Stimulated activated CD8-positive, alpha-beta memory T cell treated with anti-CD3 and anti-CD28 coated beads, Interleukin-15, amount 100 ng/mL, for 48 hours (primary cell): ENCODE measurements around the gene TSPOAP1.

Experiments used
- DNase-seq, 2 donors: peaks; one replicate each; pipeline ENCODE4 v3.0.0-alpha.2; 2020; ENCODE audit warnings: low read depth in 2 of 2

TSPOAP1 gene

GRCh38 chr17:58339755-58340404 lies 11.3 kb upstream of the TSPOAP1 start:
- no peak for DNase-seq

GRCh38 chr17:58338841-58339754 lies 10.5 kb upstream of the TSPOAP1 start:
- peak; percentile 80 to 85 for DNase-seq

GRCh38 chr17:58338454-58338840 lies 9.9 kb upstream of the TSPOAP1 start:
- DNase-seq = no peak

- peak; percentile 94 to 95 for DNase-seq
These were observed 9.2 kb upstream of the TSPOAP1 start for GRCh38 chr17:58337600-58338453.

- no peak for DNase-seq
These were observed 8.6 kb upstream of the TSPOAP1 start for GRCh38 chr17:58337210-58337599.

GRCh38 chr17:58336456-58337209 lies 8.0 kb upstream of the TSPOAP1 start:
- no peak for DNase-seq

- DNase-seq = peak; percentile 65 to 69
These were observed 7.3 kb upstream of the TSPOAP1 start for GRCh38 chr17:58335779-58336455.

GRCh38 chr17:58335061-58335731 lies 6.6 kb upstream of the TSPOAP1 start:
- DNase-seq = peak in 1 of 2 donors; percentile 58

- DNase-seq = no peak
These were observed 6.1 kb upstream of the TSPOAP1 start for GRCh38 chr17:58334661-58335060.

GRCh38 chr17:58334256-58334655 lies 5.7 kb upstream of the TSPOAP1 start:
- no peak for DNase-seq

GRCh38 chr17:58333736-58334207 lies 5.2 kb upstream of the TSPOAP1 start:
- no peak for DNase-seq

GRCh38 chr17:58332778-58333735 lies 4.5 kb upstream of the TSPOAP1 start:
- peak; percentile 80 to 85 for DNase-seq

GRCh38 chr17:58331815-58332777 lies 3.5 kb upstream of the TSPOAP1 start:
- peak; percentile 89 to 92 for DNase-seq

GRCh38 chr17:58330997-58331814 lies 2.6 kb upstream of the TSPOAP1 start:
- DNase-seq = peak; percentile 65 to 67

GRCh38 chr17:58330538-58330996 lies 2.0 kb upstream of the TSPOAP1 start:
- no peak for DNase-seq

- DNase-seq = peak in 1 of 2 donors; percentile 45
These were observed 1.4 kb upstream of the TSPOAP1 start for GRCh38 chr17:58329810-58330537.
